Measurements from ENCODE around the gene CDC42BPA. TPM values are rescaled to one million over a fixed set of nuclear protein-coding genes. Genes with fewer than 3 reads are reported as not detected.

Gene CDC42BPA
- polyA plus RNA-seq, 1 donor from 2014 or later = 22.9 TPM

- Histone ChIP-seq H3K27me3 (ENCODE audit: insufficient read depth, low read depth, low read length) (no peaks in the 10 kb centered on the region), H4K20me1 (ENCODE audit: insufficient read depth) (no peaks in the 10 kb centered on the region), H3K9me3 (ENCODE audit: low read length) (no peaks in the 10 kb centered on the region), H3K36me3 (ENCODE audit: insufficient read depth, low read length) (no peaks in the 10 kb centered on the region), H3F3A (ENCODE audit: insufficient read depth, low read length, poor library complexity, severe bottlenecking) (peaks cover 4% of the 10 kb centered on the region), H2AFZ (ENCODE audit: low read depth, low read length) (no peak overlapping the region), H3K27ac (ENCODE audit: low read length) (no peak overlapping the region), H3K4me3 (ENCODE audit: low read length) (no peak overlapping the region), H3K9ac (ENCODE audit: low read length) (no peak overlapping the region), H3K9me2 (ENCODE audit: insufficient read depth, low read length) (no peaks in the 10 kb centered on the region), H3K79me2 (replicated peaks; ENCODE audit: insufficient read depth, low read length) (no peaks in the 10 kb centered on the region), H3K4me2 (ENCODE audit: low read length) (no peak overlapping the region)
- TF ChIP-seq MXI1 (conservative IDR thresholded peaks at IDR 0.05; ENCODE audit: poor library complexity, severe bottlenecking) (no peak), EZH2 (IDR thresholded peaks at IDR 0.05; ENCODE audit: borderline replicate concordance, insufficient read depth, low read length, poor library complexity, severe bottlenecking) (no peak), SMC3 (conservative IDR thresholded peaks at IDR 0.05; ENCODE audit: poor library complexity) (no peak), RAD21 (conservative IDR thresholded peaks at IDR 0.05) (no peak), TAF1 (IDR thresholded peaks at IDR 0.05; ENCODE audit: low read depth) (no peak), POLR2AphosphoS5 (IDR thresholded peaks at IDR 0.05) (no peak), EP300 (conservative IDR thresholded peaks at IDR 0.05; ENCODE audit: poor library complexity, severe bottlenecking) (no peak)
- TF ChIP-seq, protein P1, sequence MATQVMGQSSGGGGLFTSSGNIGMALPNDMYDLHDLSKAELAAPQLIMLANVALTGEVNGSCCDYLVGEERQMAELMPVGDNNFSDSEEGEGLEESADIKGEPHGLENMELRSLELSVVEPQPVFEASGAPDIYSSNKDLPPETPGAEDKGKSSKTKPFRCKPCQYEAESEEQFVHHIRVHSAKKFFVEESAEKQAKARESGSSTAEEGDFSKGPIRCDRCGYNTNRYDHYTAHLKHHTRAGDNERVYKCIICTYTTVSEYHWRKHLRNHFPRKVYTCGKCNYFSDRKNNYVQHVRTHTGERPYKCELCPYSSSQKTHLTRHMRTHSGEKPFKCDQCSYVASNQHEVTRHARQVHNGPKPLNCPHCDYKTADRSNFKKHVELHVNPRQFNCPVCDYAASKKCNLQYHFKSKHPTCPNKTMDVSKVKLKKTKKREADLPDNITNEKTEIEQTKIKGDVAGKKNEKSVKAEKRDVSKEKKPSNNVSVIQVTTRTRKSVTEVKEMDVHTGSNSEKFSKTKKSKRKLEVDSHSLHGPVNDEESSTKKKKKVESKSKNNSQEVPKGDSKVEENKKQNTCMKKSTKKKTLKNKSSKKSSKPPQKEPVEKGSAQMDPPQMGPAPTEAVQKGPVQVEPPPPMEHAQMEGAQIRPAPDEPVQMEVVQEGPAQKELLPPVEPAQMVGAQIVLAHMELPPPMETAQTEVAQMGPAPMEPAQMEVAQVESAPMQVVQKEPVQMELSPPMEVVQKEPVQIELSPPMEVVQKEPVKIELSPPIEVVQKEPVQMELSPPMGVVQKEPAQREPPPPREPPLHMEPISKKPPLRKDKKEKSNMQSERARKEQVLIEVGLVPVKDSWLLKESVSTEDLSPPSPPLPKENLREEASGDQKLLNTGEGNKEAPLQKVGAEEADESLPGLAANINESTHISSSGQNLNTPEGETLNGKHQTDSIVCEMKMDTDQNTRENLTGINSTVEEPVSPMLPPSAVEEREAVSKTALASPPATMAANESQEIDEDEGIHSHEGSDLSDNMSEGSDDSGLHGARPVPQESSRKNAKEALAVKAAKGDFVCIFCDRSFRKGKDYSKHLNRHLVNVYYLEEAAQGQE (IDR thresholded peaks at IDR 0.05; ENCODE audit: borderline replicate concordance) = no peak
- TF ChIP-seq, protein P2, sequence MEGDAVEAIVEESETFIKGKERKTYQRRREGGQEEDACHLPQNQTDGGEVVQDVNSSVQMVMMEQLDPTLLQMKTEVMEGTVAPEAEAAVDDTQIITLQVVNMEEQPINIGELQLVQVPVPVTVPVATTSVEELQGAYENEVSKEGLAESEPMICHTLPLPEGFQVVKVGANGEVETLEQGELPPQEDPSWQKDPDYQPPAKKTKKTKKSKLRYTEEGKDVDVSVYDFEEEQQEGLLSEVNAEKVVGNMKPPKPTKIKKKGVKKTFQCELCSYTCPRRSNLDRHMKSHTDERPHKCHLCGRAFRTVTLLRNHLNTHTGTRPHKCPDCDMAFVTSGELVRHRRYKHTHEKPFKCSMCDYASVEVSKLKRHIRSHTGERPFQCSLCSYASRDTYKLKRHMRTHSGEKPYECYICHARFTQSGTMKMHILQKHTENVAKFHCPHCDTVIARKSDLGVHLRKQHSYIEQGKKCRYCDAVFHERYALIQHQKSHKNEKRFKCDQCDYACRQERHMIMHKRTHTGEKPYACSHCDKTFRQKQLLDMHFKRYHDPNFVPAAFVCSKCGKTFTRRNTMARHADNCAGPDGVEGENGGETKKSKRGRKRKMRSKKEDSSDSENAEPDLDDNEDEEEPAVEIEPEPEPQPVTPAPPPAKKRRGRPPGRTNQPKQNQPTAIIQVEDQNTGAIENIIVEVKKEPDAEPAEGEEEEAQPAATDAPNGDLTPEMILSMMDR (IDR thresholded peaks at IDR 0.05; ENCODE audit: poor library complexity, severe bottlenecking) = no peak
Measured at GRCh38 chr1:227323171-227323966, 5.1 kb upstream of the CDC42BPA start.

- no peaks in the 10 kb centered on the region for H3K27me3 ChIP-seq (ENCODE audit: insufficient read depth, low read depth, low read length)
- no peak overlapping the region for H3K9ac ChIP-seq (ENCODE audit: low read length)
- no peaks in the 10 kb centered on the region for H3K9me2 ChIP-seq (ENCODE audit: insufficient read depth, low read length)
- no peak overlapping the region for H3K4me3 ChIP-seq (ENCODE audit: low read length)
- peaks cover 4% of the 10 kb centered on the region for H3F3A ChIP-seq (ENCODE audit: insufficient read depth, low read length, poor library complexity, severe bottlenecking)
- no peaks in the 10 kb centered on the region for H3K9me3 ChIP-seq (ENCODE audit: low read length)
- TF ChIP-seq EZH2 (IDR thresholded peaks at IDR 0.05; ENCODE audit: borderline replicate concordance, insufficient read depth, low read length, poor library complexity, severe bottlenecking) = no peak
- no peaks in the 10 kb centered on the region for H3K79me2 ChIP-seq (replicated peaks; ENCODE audit: insufficient read depth, low read length)
- H4K20me1 ChIP-seq (ENCODE audit: insufficient read depth) = no peaks in the 10 kb centered on the region
- H2AFZ ChIP-seq (ENCODE audit: low read depth, low read length) = no peak overlapping the region
- no peak overlapping the region for H3K4me2 ChIP-seq (ENCODE audit: low read length)
- H3K36me3 ChIP-seq (ENCODE audit: insufficient read depth, low read length) = no peaks in the 10 kb centered on the region
- H3K27ac ChIP-seq (ENCODE audit: low read length) = no peak overlapping the region
Measured at GRCh38 chr1:227322376-227322775, 4.1 kb upstream of the CDC42BPA start.
